A673 (cell line): ENCODE measurements around the gene STXBP5L. TPM values are rescaled to one million over a fixed set of nuclear protein-coding genes. Genes with fewer than 3 reads are reported as not detected.

Experiments
- BruUV-seq: library from RNA; stranded (reverse); fragments of 400-500 nt; replicated peaks from 2 replicates; lab custom pipeline; 2021; lab: Mats Ljungman, UMichigan
- CTCF ChIA-PET: fragments of 300-600 bp; sonication (Branson Sonifier 250); formaldehyde crosslinking; loops from one replicate; lab custom pipeline; 2022; ENCODE audit warnings: antibody characterized with exemption; lab: Charles Lee
- POLR2A ChIA-PET: fragments of 300-600 bp; sonication (Branson Sonifier 250); formaldehyde crosslinking; loops from one replicate; lab custom pipeline; 2022; ENCODE audit warnings: antibody characterized with exemption; ENCODE audit not compliant: low non-redundant PET; lab: Charles Lee
- DNase-seq: peaks from one replicate; pipeline ENCODE4 v3.0.0-alpha.2; 2015; ENCODE audit warnings: low spot score
- H3K27ac ChIP-seq: fragments of 200-600 bp; sonication (generic); 2 replicates; pipeline ENCODE4 v1.5.1; 2016; ENCODE audit warnings: mixed run types, low read depth, mild to moderate bottlenecking, mixed read lengths, antibody characterized with exemption, low read length; ENCODE audit not compliant: poor library complexity, severe bottlenecking
- H3K27me3 ChIP-seq: fragments of 200-600 bp; sonication (generic); replicated peaks from 2 replicates; pipeline ENCODE4 v1.6.1; 2017; ENCODE audit warnings: mixed run types, low read depth, mild to moderate bottlenecking, mixed read lengths, antibody characterized with exemption, low read length; ENCODE audit not compliant: insufficient read depth, poor library complexity
- H3K36me3 ChIP-seq: fragments of 200-600 bp; sonication (generic); 2 replicates; pipeline ENCODE4 v1.6.1; 2016; ENCODE audit warnings: mixed run types, mild to moderate bottlenecking, mixed read lengths, antibody characterized with exemption, low read length; ENCODE audit not compliant: insufficient read depth, poor library complexity, severe bottlenecking
- H3K4me1 ChIP-seq: fragments of 200-600 bp; sonication (generic); 2 replicates; pipeline ENCODE4 v1.6.1; 2017; ENCODE audit warnings: mixed run types, mild to moderate bottlenecking, mixed read lengths, antibody characterized with exemption, low read length; ENCODE audit not compliant: insufficient read depth, poor library complexity, severe bottlenecking
- H3K4me3 ChIP-seq: fragments of 200-600 bp; sonication (generic); 2 replicates; pipeline ENCODE4 v1.5.1; 2016; ENCODE audit warnings: low read depth, mixed run types, mild to moderate bottlenecking, mixed read lengths, low read length; ENCODE audit not compliant: poor library complexity, severe bottlenecking
- H3K9me3 ChIP-seq: fragments of 200-600 bp; sonication (generic); 2 replicates; pipeline ENCODE4 v1.6.1; 2016; ENCODE audit warnings: mixed run types, low read depth, mild to moderate bottlenecking, mixed read lengths, antibody characterized with exemption, low read length; ENCODE audit not compliant: poor library complexity, severe bottlenecking
- CTCF ChIP-seq: fragments of 300-800, 200-600 bp; sonication (generic); conservative IDR thresholded peaks from 2 replicates; pipeline ENCODE4 v1.5.1; 2017; ENCODE audit warnings: low read depth, mild to moderate bottlenecking, antibody characterized with exemption, low read length, moderate library complexity, mixed read lengths
- EZH2 ChIP-seq: fragments of 200-600 bp; sonication (generic); IDR thresholded peaks from 2 replicates; pipeline ENCODE4 v1.6.1; 2017; ENCODE audit warnings: borderline replicate concordance, low read depth, mild to moderate bottlenecking, mixed read lengths, antibody characterized with exemption, low read length; ENCODE audit not compliant: poor library complexity, severe bottlenecking
- intact Hi-C: fragments of 100-400 bp; cut with micrococcal nuclease; formaldehyde crosslinking; loops from one replicate; pipeline ENCODE4 v1.10.0; 2022; ENCODE audit not compliant: unreplicated experiment
- total RNA-seq: library from RNA; stranded (reverse); gene quantifications from 2 replicates; pipeline ENCODE4 v1.2.3, GENCODE V29; 2021

Gene STXBP5L
- total RNA-seq, 1 experiment from 2014 or later = not detected

DNA sequence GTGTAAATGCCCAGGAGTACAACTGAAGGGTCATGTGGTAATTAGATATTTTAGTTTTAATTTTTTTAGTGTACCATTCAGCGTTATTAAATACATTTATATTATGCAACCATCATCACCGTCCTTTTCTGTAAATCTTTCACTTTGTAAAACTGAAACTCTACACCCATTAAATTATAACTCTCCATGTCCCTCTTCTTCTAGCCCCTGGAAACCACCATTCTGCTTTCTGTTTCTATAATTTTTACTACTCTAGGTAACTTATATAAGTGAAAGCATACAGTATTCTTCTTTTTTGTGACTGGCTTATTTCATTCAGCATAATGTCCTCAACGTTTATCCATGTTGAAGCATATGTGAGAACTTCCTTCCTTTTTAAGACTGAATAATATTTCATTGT, 48.1 kb downstream of the STXBP5L start:
- DNase-seq = no peak
- no TSS peak for BruUV-seq
- CTCF ChIA-PET = no interaction called here
- TF ChIP-seq EZH2 (no peak), CTCF (no peak)
- H3K4me1 ChIP-seq = no peaks in the 10 kb centered on the region
- intact Hi-C loops = no loop called here
- peaks cover under 1% of the 10 kb centered on the region for H3K9me3 ChIP-seq
- no peak overlapping the region for H3K4me3 ChIP-seq
- H3K27ac ChIP-seq = no peak overlapping the region
- H3K27me3 ChIP-seq = no peaks in the 10 kb centered on the region
- H3K36me3 ChIP-seq = no peaks in the 10 kb centered on the region
- POLR2A ChIA-PET = no interaction called here

DNA sequence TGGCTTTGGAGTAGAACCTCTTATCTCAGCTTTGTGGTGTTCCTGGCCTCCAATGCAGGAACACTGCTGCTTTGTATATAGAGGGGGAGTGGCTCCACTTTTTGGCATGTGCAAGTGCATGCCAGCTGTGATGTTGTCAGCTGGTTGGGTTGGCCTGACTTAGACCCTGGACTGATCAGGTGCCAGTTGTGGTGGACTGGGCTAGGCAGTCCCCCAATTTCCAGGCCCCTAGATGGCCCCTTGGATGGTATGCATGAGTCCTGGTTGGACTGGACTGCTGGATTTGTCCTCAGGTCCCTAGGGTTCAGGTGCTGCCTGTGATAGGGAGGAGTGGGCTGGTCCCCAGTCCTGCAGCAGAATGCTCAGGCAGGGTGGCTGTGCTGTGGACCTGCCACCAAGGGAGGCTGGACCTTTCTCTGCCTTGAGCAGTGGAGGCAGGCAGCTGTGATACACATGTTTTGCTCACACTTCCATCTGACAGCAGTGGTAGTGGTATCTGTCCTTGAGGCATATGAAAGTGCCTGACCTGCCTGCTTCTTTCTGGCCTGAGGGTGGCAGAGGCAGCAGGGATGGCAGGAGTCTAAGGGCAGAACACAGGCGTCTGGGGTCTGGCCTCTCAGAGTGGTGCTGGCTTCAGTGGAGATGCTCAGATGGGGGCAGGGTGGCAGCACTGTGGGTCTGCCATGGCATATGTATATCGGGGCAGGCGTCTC, 74.8 kb downstream of the STXBP5L start:
- Histone ChIP-seq H3K4me3 (no peak overlapping the region), H3K9me3 (peaks cover 8% of the 10 kb centered on the region), H3K4me1 (no peaks in the 10 kb centered on the region), H3K36me3 (no peaks in the 10 kb centered on the region), H3K27me3 (no peaks in the 10 kb centered on the region), H3K27ac (no peak overlapping the region)
- no TSS peak for BruUV-seq
- intact Hi-C loops = no loop called here
- CTCF ChIA-PET = no interaction called here
- TF ChIP-seq CTCF (no peak), EZH2 (no peak)
- DNase-seq = no peak
- POLR2A ChIA-PET = no interaction called here

GRCh38 chr3:120983321-120983665, 75.3 kb downstream of the STXBP5L start:
- Histone ChIP-seq H3K27ac (no peak overlapping the region), H3K4me3 (no peak overlapping the region), H3K9me3 (peaks cover 8% of the 10 kb centered on the region), H3K36me3 (no peaks in the 10 kb centered on the region), H3K27me3 (no peaks in the 10 kb centered on the region), H3K4me1 (no peaks in the 10 kb centered on the region)
- no TSS peak for BruUV-seq
- intact Hi-C loops = no loop called here
- POLR2A ChIA-PET = no interaction called here
- CTCF ChIA-PET = no interaction called here
- TF ChIP-seq EZH2 (no peak), CTCF (no peak)
- no peak for DNase-seq
